Fibroblast of lung (primary cell): ENCODE results near the gene CRYAB.

Source experiments
- CTCF ChIP-seq, 2 donors: IDR thresholded peaks in 1 of 2; conservative IDR thresholded peaks in 1 of 2; 1 replicate in 1 of 2; 2 replicates in 1 of 2; pipeline ENCODE4 v1.5.1; 2011 to 2012; ENCODE audit warnings: low read length in 2 of 2, control low read depth in 1 of 2, inconsistent platforms in 1 of 2, low read depth in 1 of 2, mild to moderate bottlenecking in 1 of 2
- EZH2 ChIP-seq: IDR thresholded peaks from 2 replicates; pipeline ENCODE4 v1.5.1; 2012; ENCODE audit warnings: low read length, control low read depth, mild to moderate bottlenecking; ENCODE audit errors: missing control alignments

DNA sequence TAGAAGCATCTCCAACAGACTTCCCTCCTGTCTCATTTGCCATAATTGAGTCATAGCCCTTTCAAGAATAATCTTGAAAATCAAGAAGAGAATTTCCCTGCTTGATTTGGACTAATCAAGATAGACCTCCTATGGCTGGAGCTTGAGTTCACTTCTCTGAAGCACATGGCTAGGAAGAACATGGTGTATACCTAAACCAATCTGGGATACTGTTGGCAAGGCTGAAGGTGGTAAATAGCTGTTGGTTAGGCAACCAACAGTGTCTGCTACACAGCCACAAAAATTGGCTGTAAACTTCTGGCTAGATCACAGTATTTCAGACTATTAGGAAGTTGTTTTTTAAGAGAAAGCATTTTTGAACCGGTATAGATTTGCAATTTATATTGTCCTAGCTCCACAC is 4.9 kb downstream of the CRYAB start:
- TF ChIP-seq CTCF (conservative IDR thresholded peaks at IDR 0.05 in 1 of 2, IDR thresholded peaks at IDR 0.05 in 1 of 2; ENCODE audit: low read depth in 1 of 2, low read length in 2 of 2) (no peak), EZH2 (no peak)
